OCI-LY7 (cell line): ENCODE data around the gene MAFF. TPM values are rescaled to one million over a fixed set of nuclear protein-coding genes. Genes with fewer than 3 reads are reported as not detected.

ENCODE experiments used
- BruUV-seq: library from RNA; stranded (reverse); fragments of 400-500 nt; replicated peaks from 2 replicates; lab custom pipeline; 2021; lab: Mats Ljungman, UMichigan
- CTCF ChIA-PET: fragments of 300-600 bp; sonication (Branson Sonifier 250); formaldehyde crosslinking; loops from one replicate; lab custom pipeline; 2022; ENCODE audit warnings: antibody characterized with exemption; ENCODE audit not compliant: unreplicated experiment; lab: Charles Lee
- POLR2A ChIA-PET: fragments of 300-600 bp; sonication (Branson Sonifier 250); formaldehyde crosslinking; loops from one replicate; lab custom pipeline; 2022; ENCODE audit warnings: antibody characterized with exemption; lab: Charles Lee
- DNase-seq: peaks from one replicate; pipeline ENCODE4 v3.0.0-alpha.2; 2015; ENCODE audit warnings: low spot score
- H2AFZ ChIP-seq: fragments of 200-600 bp; sonication (generic), shearing (Covaris generic); 2 replicates; pipeline ENCODE4 v1.6.1; 2014; ENCODE audit warnings: mild to moderate bottlenecking, antibody characterized with exemption, low read length, moderate library complexity
- H3K27ac ChIP-seq: fragments of 200-600 bp; sonication (generic); 2 replicates; pipeline ENCODE4 v1.5.1; 2014; ENCODE audit warnings: mixed run types, low read depth, mild to moderate bottlenecking, moderate library complexity, low read length, inconsistent platforms; ENCODE audit not compliant: poor library complexity, severe bottlenecking
- H3K36me3 ChIP-seq: fragments of 200-600 bp; sonication (generic); 2 replicates; pipeline ENCODE4 v1.6.1; 2014; ENCODE audit warnings: mild to moderate bottlenecking, antibody characterized with exemption, low read length, moderate library complexity, mixed read lengths; ENCODE audit not compliant: insufficient read depth
- H3K4me1 ChIP-seq: fragments of 200-600 bp; sonication (generic); 2 replicates; pipeline ENCODE4 v1.5.1; 2014; ENCODE audit warnings: mild to moderate bottlenecking, low read length; ENCODE audit not compliant: insufficient read depth, poor library complexity, severe bottlenecking
- H3K4me2 ChIP-seq: fragments of 200-600 bp; sonication (generic); 2 replicates; pipeline ENCODE4 v1.6.1; 2014; ENCODE audit warnings: mild to moderate bottlenecking, low read length
- H3K4me3 ChIP-seq: fragments of 200-600 bp; sonication (generic); 2 replicates; pipeline ENCODE4 v1.5.1; 2014; ENCODE audit warnings: mild to moderate bottlenecking, low read depth, low read length; ENCODE audit not compliant: poor library complexity, severe bottlenecking
- H3K79me2 ChIP-seq: fragments of 200-600 bp; sonication (generic); 2 replicates; pipeline ENCODE4 v1.6.1; 2016; ENCODE audit warnings: low read depth, mild to moderate bottlenecking, low read length, moderate library complexity, mixed read lengths; ENCODE audit not compliant: insufficient read depth
- H3K9me2 ChIP-seq: fragments of 200-600 bp; sonication (generic); 2 replicates; pipeline ENCODE4 v1.6.1; 2016; ENCODE audit warnings: mild to moderate bottlenecking, low read length, mixed read lengths; ENCODE audit not compliant: insufficient read depth
- H3K9me3 ChIP-seq: fragments of 200-600 bp; sonication (generic); 2 replicates; pipeline ENCODE4 v1.6.1; 2014; ENCODE audit warnings: mild to moderate bottlenecking, mixed run types, low read length, mixed read lengths
- H4K20me1 ChIP-seq: fragments of 200-600 bp; sonication (generic); 2 replicates; pipeline ENCODE4 v1.6.1; 2014; ENCODE audit warnings: mild to moderate bottlenecking, antibody characterized with exemption, low read length, moderate library complexity, mixed read lengths; ENCODE audit not compliant: insufficient read depth
- EZH2phosphoT487 ChIP-seq: fragments of 200-600 bp; sonication (generic); IDR thresholded peaks from 2 replicates; pipeline ENCODE4 v1.6.1; 2018; ENCODE audit warnings: low read depth, borderline replicate concordance, mild to moderate bottlenecking, mixed run types, antibody characterized with exemption, low read length, moderate library complexity, mixed read lengths
- intact Hi-C: fragments of 100-400 bp; cut with micrococcal nuclease; formaldehyde crosslinking; loops from one replicate; pipeline ENCODE4 v1.10.0; 2022; ENCODE audit not compliant: unreplicated experiment
- total RNA-seq, 2 experiments: library from RNA; depleted of rRNA in 1 of 2; stranded (reverse); fragments of >200 nt in 1 of 2; shearing (Covaris generic) in 1 of 2; gene quantifications; 2 replicates each; pipeline ENCODE4 v1.2.3, GENCODE V29; 2014 to 2022
- TF ChIP-seq, protein P1 (sequence below): fragments of 200-600 bp; sonication (generic); conservative IDR thresholded peaks from 2 replicates; pipeline ENCODE4 v1.5.1; 2014; ENCODE audit warnings: mild to moderate bottlenecking, antibody characterized with exemption, low read length, moderate library complexity, mixed read lengths

The MAFF gene
- total RNA-seq, 2 experiments from 2014 or later, result 3.4 to 3.8 TPM

DNA sequence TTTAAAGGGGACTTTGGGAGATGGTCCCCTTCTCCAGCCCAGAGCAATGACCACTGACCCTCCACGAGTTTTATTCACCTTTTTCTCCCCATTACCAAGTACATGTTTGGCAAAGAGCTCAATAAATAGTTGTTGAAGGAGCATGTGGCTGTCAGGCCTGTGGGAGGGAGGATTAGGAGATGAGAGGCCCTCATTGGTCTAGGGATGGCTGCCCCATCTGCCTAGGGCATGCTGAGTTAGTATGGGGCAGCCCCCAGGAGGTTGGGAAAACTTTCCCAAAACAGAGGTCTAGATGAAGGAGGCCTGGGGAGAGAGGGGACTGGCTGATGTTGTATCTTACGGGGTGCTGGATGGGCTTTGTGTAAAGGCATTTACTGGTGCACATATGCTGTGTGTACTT, 10.6 kb downstream of the MAFF start:
- TF ChIP-seq, protein P1, sequence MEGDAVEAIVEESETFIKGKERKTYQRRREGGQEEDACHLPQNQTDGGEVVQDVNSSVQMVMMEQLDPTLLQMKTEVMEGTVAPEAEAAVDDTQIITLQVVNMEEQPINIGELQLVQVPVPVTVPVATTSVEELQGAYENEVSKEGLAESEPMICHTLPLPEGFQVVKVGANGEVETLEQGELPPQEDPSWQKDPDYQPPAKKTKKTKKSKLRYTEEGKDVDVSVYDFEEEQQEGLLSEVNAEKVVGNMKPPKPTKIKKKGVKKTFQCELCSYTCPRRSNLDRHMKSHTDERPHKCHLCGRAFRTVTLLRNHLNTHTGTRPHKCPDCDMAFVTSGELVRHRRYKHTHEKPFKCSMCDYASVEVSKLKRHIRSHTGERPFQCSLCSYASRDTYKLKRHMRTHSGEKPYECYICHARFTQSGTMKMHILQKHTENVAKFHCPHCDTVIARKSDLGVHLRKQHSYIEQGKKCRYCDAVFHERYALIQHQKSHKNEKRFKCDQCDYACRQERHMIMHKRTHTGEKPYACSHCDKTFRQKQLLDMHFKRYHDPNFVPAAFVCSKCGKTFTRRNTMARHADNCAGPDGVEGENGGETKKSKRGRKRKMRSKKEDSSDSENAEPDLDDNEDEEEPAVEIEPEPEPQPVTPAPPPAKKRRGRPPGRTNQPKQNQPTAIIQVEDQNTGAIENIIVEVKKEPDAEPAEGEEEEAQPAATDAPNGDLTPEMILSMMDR, result no peak
- Histone ChIP-seq H2AFZ (no peak overlapping the region), H4K20me1 (no peaks in the 10 kb centered on the region), H3K36me3 (no peaks in the 10 kb centered on the region), H3K4me3 (no peak overlapping the region), H3K9me2 (no peaks in the 10 kb centered on the region), H3K9me3 (no peaks in the 10 kb centered on the region), H3K4me2 (no peak overlapping the region), H3K79me2 (no peaks in the 10 kb centered on the region), H3K27ac (no peak overlapping the region), H3K4me1 (peaks cover 22% of the 10 kb centered on the region)
- no TSS peak for BruUV-seq
- CTCF ChIA-PET, result no interaction called here
- intact Hi-C loops, result no loop called here
- POLR2A ChIA-PET, result interaction anchor here (0.6 to 1.2 kb wide), 2 partner anchors 30 to 293 kb away, joined by 3 to 4 read pairs; no protein-coding TSS in a partner anchor
- DNase-seq, result no peak

DNA sequence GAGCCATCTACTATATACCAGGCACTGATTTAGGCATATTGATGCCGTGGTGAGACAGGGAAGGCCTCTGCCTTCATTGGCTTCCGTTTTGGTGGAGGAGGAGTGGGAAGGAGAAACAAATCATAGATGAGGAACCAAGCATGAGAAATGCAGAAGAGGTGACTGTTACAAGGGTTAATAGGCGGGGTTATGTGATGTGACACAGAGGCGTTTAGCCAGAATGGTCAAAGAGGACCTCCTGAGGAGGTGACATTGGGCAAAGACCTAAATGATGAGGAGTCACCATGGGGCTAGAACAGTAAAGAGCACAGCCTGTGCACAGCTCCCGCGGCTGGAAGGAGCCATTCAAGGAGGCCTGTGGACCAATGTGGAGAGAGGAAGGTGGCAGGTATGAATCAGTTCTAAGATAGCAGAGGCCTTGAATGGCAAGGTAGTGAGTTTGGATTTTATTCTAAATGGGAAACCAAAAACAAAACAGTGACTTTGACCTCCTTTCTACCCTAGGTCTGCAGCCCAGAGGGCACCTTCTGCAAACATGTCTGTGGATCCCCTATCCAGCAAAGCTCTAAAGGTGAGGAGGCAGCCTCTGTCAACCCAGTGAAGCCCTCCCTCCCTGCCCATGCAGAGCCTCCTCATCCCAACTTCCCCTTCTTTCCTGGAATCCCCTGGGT, 11.7 kb downstream of the MAFF start:
- Histone ChIP-seq H3K79me2 (no peaks in the 10 kb centered on the region), H4K20me1 (no peaks in the 10 kb centered on the region), H3K9me2 (no peaks in the 10 kb centered on the region), H3K4me1 (peaks cover 22% of the 10 kb centered on the region), H3K4me3 (no peak overlapping the region), H3K9me3 (no peaks in the 10 kb centered on the region), H3K4me2 (peak overlapping the region; percentile 63), H2AFZ (no peak overlapping the region), H3K27ac (no peak overlapping the region), H3K36me3 (no peaks in the 10 kb centered on the region)
- intact Hi-C loops, result no loop called here
- DNase-seq, result peak; percentile 17
- POLR2A ChIA-PET, result no interaction called here
- CTCF ChIA-PET, result interaction anchor here (0.6 kb wide), 1 partner anchor 12 kb away, joined by 3 read pairs; no protein-coding TSS in a partner anchor
- no TSS peak for BruUV-seq
- TF ChIP-seq EZH2phosphoT487, result no peak

DNA sequence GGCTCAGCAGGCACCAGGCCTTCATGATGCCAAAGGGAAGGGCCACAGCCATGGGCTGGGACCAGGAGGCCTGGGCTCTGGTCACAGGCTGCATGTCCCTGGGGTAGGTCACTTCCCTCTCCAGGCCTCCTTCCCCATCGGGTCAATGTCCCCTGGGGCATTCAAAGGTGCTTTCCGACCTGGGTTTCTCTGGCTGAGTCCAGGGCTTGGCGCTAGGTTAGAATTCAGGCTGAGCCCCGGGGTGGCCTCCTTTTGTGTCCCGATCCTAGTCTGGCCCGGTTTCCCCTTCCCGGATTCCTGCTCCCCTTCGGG, 12.2 kb downstream of the MAFF start:
- no TSS peak for BruUV-seq
- Histone ChIP-seq H3K4me2 (peak overlapping the region; percentile 63), H3K9me2 (no peaks in the 10 kb centered on the region), H2AFZ (peak overlapping the region; percentile 7; the same call in 1 of the 2 replicates), H3K79me2 (no peaks in the 10 kb centered on the region), H3K9me3 (no peaks in the 10 kb centered on the region), H4K20me1 (no peaks in the 10 kb centered on the region), H3K4me3 (peak overlapping the region; percentile 61), H3K36me3 (no peaks in the 10 kb centered on the region), H3K27ac (no peak overlapping the region), H3K4me1 (peaks cover 22% of the 10 kb centered on the region)
- DNase-seq, result no peak
- intact Hi-C loops, result no loop called here
- no peak for TF ChIP-seq EZH2phosphoT487
- TF ChIP-seq, protein P1, result no peak
- ChIA-PET POLR2A (no interaction called here), CTCF (interaction anchor here (0.5 to 0.6 kb wide), 2 partner anchors 11 to 467 kb away, joined by 3 read pairs; no protein-coding TSS in a partner anchor)
